ENCODE results near the gene STXBP3.

DNA sequence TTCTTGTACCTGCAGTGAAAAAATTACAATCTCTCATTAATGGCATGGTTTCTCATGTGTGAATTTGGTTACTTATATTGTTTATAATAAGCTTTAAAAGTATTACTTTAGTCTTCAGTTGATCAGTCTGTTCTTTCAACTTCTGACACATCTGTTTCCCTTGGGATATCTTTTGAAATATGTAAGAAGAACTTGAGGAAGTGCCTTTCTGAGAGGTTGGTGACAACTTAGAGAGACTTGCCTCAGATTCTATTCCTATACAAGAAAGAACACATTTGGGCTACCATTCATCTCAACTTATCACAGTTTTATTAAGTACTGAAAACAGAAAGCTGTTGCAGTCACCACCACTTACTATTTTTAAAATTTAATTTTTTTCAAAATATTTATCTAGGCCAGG, 102.3 kb downstream of the STXBP3 start:
- TF ChIP-seq, protein P1, sequence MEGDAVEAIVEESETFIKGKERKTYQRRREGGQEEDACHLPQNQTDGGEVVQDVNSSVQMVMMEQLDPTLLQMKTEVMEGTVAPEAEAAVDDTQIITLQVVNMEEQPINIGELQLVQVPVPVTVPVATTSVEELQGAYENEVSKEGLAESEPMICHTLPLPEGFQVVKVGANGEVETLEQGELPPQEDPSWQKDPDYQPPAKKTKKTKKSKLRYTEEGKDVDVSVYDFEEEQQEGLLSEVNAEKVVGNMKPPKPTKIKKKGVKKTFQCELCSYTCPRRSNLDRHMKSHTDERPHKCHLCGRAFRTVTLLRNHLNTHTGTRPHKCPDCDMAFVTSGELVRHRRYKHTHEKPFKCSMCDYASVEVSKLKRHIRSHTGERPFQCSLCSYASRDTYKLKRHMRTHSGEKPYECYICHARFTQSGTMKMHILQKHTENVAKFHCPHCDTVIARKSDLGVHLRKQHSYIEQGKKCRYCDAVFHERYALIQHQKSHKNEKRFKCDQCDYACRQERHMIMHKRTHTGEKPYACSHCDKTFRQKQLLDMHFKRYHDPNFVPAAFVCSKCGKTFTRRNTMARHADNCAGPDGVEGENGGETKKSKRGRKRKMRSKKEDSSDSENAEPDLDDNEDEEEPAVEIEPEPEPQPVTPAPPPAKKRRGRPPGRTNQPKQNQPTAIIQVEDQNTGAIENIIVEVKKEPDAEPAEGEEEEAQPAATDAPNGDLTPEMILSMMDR (IDR thresholded peaks at IDR 0.05): no peak
- TF ChIP-seq EZH2 (IDR thresholded peaks at IDR 0.05; ENCODE audit: borderline replicate concordance, insufficient read depth, low read depth, low read length, poor library complexity, severe bottlenecking): no peak

All from B cell (primary cell).